GM23248 (cell line): ENCODE data around the gene MXD1. TPM values are rescaled to one million over a fixed set of nuclear protein-coding genes. Genes with fewer than 3 reads are reported as not detected.
"Not testable (repeated sequence)": the region's sequence is repeated elsewhere in the genome, so short reads cannot be mapped to it uniquely, and the experiment has no call there.

Experiments
- DNase-seq: peaks from one replicate; pipeline ENCODE4 v3.0.0-alpha.2; 2015
- H2AFZ ChIP-seq: fragments of 200-600 bp; sonication (generic); 2 replicates; pipeline ENCODE4 v1.6.1; 2016; ENCODE audit warnings: antibody characterized with exemption
- H3F3A ChIP-seq: fragments of 200-600 bp; sonication (generic); 2 replicates; pipeline ENCODE4 v1.6.1; 2016; ENCODE audit warnings: mild to moderate bottlenecking, antibody characterized with exemption, mixed run types; ENCODE audit not compliant: insufficient read depth
- H3K27ac ChIP-seq: fragments of 200-600 bp; sonication (generic); 2 replicates; pipeline ENCODE4 v1.5.1; 2016; ENCODE audit warnings: mild to moderate bottlenecking
- H3K27me3 ChIP-seq: fragments of 200-600 bp; sonication (generic); replicated peaks from 2 replicates; pipeline ENCODE4 v1.6.1; 2016; ENCODE audit warnings: mild to moderate bottlenecking; ENCODE audit not compliant: insufficient read depth
- H3K36me3 ChIP-seq: fragments of 200-600 bp; sonication (generic); 2 replicates; pipeline ENCODE4 v1.6.1; 2016; ENCODE audit warnings: low read depth, mild to moderate bottlenecking
- H3K4me1 ChIP-seq: fragments of 200-600 bp; sonication (generic); 2 replicates; pipeline ENCODE4 v1.6.1; 2016; ENCODE audit warnings: mild to moderate bottlenecking; ENCODE audit not compliant: insufficient read depth
- H3K4me2 ChIP-seq: fragments of 200-600 bp; sonication (generic); one replicate; pipeline ENCODE4 v1.6.1; 2016; ENCODE audit warnings: mild to moderate bottlenecking; ENCODE audit not compliant: unreplicated experiment
- H3K4me3 ChIP-seq: fragments of 200-600 bp; sonication (generic); 2 replicates; pipeline ENCODE4 v1.5.1; 2016; ENCODE audit warnings: mild to moderate bottlenecking
- H3K79me2 ChIP-seq: fragments of 200-600 bp; sonication (generic); 2 replicates; pipeline ENCODE4 v1.6.1; 2016; ENCODE audit warnings: mild to moderate bottlenecking; ENCODE audit not compliant: insufficient read depth
- H3K9ac ChIP-seq: fragments of 200-600 bp; sonication (generic); 2 replicates; pipeline ENCODE4 v1.6.1; 2016; ENCODE audit warnings: mild to moderate bottlenecking
- H3K9me2 ChIP-seq: fragments of 200-600 bp; sonication (generic); 2 replicates; pipeline ENCODE4 v1.6.1; 2016; ENCODE audit warnings: mixed run types, mild to moderate bottlenecking, moderate library complexity; ENCODE audit not compliant: insufficient read depth
- H3K9me3 ChIP-seq: fragments of 200-600 bp; sonication (generic); one replicate; pipeline ENCODE4 v1.6.1; 2017; ENCODE audit warnings: low read depth
- H4K20me1 ChIP-seq: fragments of 200-600 bp; sonication (generic); 2 replicates; pipeline ENCODE4 v1.6.0; 2016; ENCODE audit not compliant: insufficient read depth
- EZH2 ChIP-seq: fragments of 200-600 bp; sonication (generic); IDR thresholded peaks from 2 replicates; pipeline ENCODE4 v1.6.1; 2018; ENCODE audit warnings: antibody characterized with exemption, mild to moderate bottlenecking; ENCODE audit not compliant: insufficient read depth, poor library complexity, severe bottlenecking
- EZH2phosphoT487 ChIP-seq: fragments of 200-600 bp; sonication (generic); IDR thresholded peaks from 2 replicates; pipeline ENCODE4 v1.6.1; 2018; ENCODE audit warnings: antibody characterized with exemption, moderate library complexity, mild to moderate bottlenecking, low read depth; ENCODE audit not compliant: insufficient read depth
- WGBS, 2 experiments: methylation state at CpG; one replicate each; pipeline ENCODE4 v1.1.6; 2015 to 2017; ENCODE audit warnings: low lambda C conversion rate in 2 of 2, low coverage in 1 of 2; ENCODE audit errors: missing lambda C conversion rate in 2 of 2; 5-methylcytosine and 5-hydroxymethylcytosine counted together
- in situ Hi-C: fragments of 300-500 bp; cut with MboI; formaldehyde crosslinking; loops from 2 replicates; pipeline ENCODE4 v1.15.0; 2020
- polyA plus RNA-seq: library from polyadenylated mRNA; unstranded; fragments of >200 nt; fragmentation: Nextera tagmentation; extraction: Ambion mirVana; gene quantifications from 2 replicates; pipeline ENCODE4 v1.2.1, GENCODE V29; 2016
- total RNA-seq: library from RNA; depleted of rRNA; stranded (reverse); fragments of >200 nt; shearing (Covaris generic); gene quantifications from 2 replicates; pipeline ENCODE4 v1.2.3, GENCODE V29; 2014; rRNA removed

MXD1 gene, protein sequence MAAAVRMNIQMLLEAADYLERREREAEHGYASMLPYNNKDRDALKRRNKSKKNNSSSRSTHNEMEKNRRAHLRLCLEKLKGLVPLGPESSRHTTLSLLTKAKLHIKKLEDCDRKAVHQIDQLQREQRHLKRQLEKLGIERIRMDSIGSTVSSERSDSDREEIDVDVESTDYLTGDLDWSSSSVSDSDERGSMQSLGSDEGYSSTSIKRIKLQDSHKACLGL
- total RNA-seq (4.4 and 5.3 TPM in 2 replicates), polyA plus RNA-seq (6.3 and 7.6 TPM in 2 replicates)

GRCh38 chr2:69914950-69915945 is at the start of gene MXD1:
Gene MXD1, plus strand, starts transcription at chr2:69915109. Its CDS starts 222 bp downstream, at chr2:69915331.
- TF ChIP-seq EZH2phosphoT487, result no peak
- no peak for TF ChIP-seq EZH2
- WGBS, 2 experiments, result 0 to 2% methylated on average over 54 to 65 of the region's 81 CpGs
- in situ Hi-C loops, result loop anchor here (5.0 to 25.0 kb wide), 3 partner anchors 152 to 347 kb away; partner anchors contain the start of gene PCYOX1
- no peaks in the 10 kb centered on the region for H3K9me2 ChIP-seq
- peaks cover 28% of the 10 kb centered on the region for H3K4me1 ChIP-seq
- H2AFZ ChIP-seq, result peak within 1 kb of the TSS; percentile 77
- peak within 1 kb of the TSS; percentile 93 for H3K9ac ChIP-seq
- peaks cover 44% of the 10 kb centered on the region for H3F3A ChIP-seq
- H3K79me2 ChIP-seq, result peaks cover 42% of the 10 kb centered on the region
- H4K20me1 ChIP-seq, result no peaks in the 10 kb centered on the region
- peak; percentile 50 for DNase-seq
- peak within 1 kb of the TSS; percentile 95 for H3K27ac ChIP-seq
- H3K36me3 ChIP-seq, result 0 out of 2 replicates have a peak, but pooled peaks cover 4% of the 10 kb centered on the region
- no peaks in the 10 kb centered on the region for H3K27me3 ChIP-seq
- H3K4me2 ChIP-seq, result peak within 1 kb of the TSS; percentile 99
- no peaks in the 10 kb centered on the region for H3K9me3 ChIP-seq
- H3K4me3 ChIP-seq, result peak within 1 kb of the TSS; percentile 85

DNA sequence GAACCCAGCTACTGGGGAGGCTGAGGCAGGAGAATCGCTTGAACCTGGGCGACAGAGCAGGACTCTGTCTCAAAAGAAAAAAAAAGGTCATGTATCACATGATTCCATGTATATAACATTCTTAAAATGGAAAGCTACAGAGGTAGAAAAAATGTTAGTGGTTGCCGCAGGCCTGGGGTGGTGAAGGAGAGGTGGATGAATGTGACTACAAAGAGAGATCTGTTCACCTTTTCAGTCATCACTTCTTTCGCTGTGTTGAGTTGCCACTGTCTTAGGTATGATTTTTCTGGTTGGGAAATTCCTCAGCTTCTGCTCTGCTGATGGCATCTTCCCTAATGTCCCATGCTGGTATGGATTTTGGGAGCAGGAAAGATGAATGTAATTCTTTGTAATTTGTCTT is 26.5 kb upstream of the MXD1 start:
- H3K4me3 ChIP-seq, result no peak overlapping the region
- no peaks in the 10 kb centered on the region for H3K9me3 ChIP-seq
- no peaks in the 10 kb centered on the region for H3K9me2 ChIP-seq
- no peak for TF ChIP-seq EZH2
- no peak for TF ChIP-seq EZH2phosphoT487
- H3K4me2 ChIP-seq, result no peak overlapping the region
- no peaks in the 10 kb centered on the region for H3K27me3 ChIP-seq
- H3K4me1 ChIP-seq, result no peaks in the 10 kb centered on the region
- no peak overlapping the region for H2AFZ ChIP-seq
- no peaks in the 10 kb centered on the region for H3K36me3 ChIP-seq
- no peaks in the 10 kb centered on the region for H3F3A ChIP-seq
- H3K27ac ChIP-seq, result no peak overlapping the region
- H4K20me1 ChIP-seq, result no peaks in the 10 kb centered on the region
- no peak overlapping the region for H3K9ac ChIP-seq
- no peak for DNase-seq
- WGBS, 2 experiments, result 85 to 90% methylated on average over 4 of the region's 4 CpGs
- H3K79me2 ChIP-seq, result no peaks in the 10 kb centered on the region
- in situ Hi-C loops, result no loop called here

- no peaks in the 10 kb centered on the region for H3F3A ChIP-seq
- no peaks in the 10 kb centered on the region for H3K36me3 ChIP-seq
- H3K4me2 ChIP-seq, result no peak overlapping the region
- no peak for TF ChIP-seq EZH2phosphoT487
- TF ChIP-seq EZH2, result no peak
- peaks cover 5% of the 10 kb centered on the region for H3K79me2 ChIP-seq
- H3K9me2 ChIP-seq, result no peaks in the 10 kb centered on the region
- in situ Hi-C loops, result no loop called here
- no peak overlapping the region for H3K27ac ChIP-seq
- H3K9ac ChIP-seq, result no peak overlapping the region
- H2AFZ ChIP-seq, result no peak overlapping the region
- H3K4me3 ChIP-seq, result no peak overlapping the region
- no peaks in the 10 kb centered on the region for H3K27me3 ChIP-seq
- no peaks in the 10 kb centered on the region for H3K9me3 ChIP-seq
- H3K4me1 ChIP-seq, result no peaks in the 10 kb centered on the region
- DNase-seq, result no peak
- no peaks in the 10 kb centered on the region for H4K20me1 ChIP-seq
Observed at GRCh38 chr2:69889302-69889701, 25.6 kb upstream of the MXD1 start.

DNA sequence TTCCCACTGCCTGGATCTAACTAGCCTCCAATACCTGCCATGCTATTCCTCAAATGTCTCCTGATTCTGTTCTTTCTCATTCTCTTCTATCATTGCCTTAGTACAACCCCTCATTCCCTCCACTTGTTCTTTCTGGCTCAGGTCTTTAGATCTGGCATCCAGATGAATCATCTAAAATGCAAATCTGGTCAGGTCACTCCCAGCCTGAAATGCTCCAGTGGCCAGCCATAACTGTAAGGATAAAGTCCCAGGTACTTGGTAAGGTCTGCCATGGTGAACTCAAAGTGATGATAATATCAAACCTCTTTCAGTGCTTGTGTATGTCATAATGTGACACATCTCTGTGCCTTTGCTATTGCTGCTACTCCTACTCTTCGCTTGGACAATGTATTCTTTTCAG is 24.0 kb upstream of the MXD1 start:
- 4 to 14% methylated on average over 1 of the region's 1 CpG for WGBS, 2 experiments
- no peak for DNase-seq
- Histone ChIP-seq H3K36me3 (no peaks in the 10 kb centered on the region), H2AFZ (no peak overlapping the region), H4K20me1 (no peaks in the 10 kb centered on the region), H3K9ac (no peak overlapping the region), H3K79me2 (peaks cover 21% of the 10 kb centered on the region), H3K27me3 (no peaks in the 10 kb centered on the region), H3K9me3 (no peaks in the 10 kb centered on the region), H3K9me2 (no peaks in the 10 kb centered on the region), H3K4me2 (no peak overlapping the region), H3F3A (no peaks in the 10 kb centered on the region), H3K4me3 (no peak overlapping the region), H3K27ac (no peak overlapping the region), H3K4me1 (peaks cover 10% of the 10 kb centered on the region; the same call in 1 of the 2 replicates)
- TF ChIP-seq EZH2phosphoT487 (no peak), EZH2 (no peak)
- in situ Hi-C loops, result no loop called here

DNA sequence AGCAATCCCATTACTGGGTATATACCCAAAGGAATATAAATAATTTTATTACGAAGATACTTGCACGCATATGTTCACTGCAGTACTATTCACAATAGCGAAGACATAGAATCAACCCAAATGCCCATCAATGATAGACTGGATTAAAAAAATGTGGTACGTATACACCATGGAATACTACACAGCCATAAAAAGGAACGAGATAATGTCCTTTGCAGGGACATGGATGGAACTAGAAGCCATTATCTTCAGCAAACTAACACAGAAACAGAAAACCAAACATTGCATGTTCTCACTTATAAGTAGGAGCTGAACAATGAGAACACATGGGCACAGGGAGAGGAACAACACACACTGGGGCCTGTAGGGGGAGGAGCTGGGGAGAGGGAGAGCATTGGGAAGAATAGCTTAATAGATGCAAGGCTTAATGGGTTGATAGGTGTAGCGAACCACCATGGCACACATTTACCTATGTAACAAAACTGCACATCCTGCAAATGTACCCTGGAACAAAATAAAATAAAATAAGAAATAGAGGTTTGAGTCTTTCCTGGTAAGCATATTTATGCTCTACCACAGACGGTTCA is 22.0 kb upstream of the MXD1 start:
- H3K9me2 ChIP-seq, H3K9me3 ChIP-seq, H3K27me3 ChIP-seq, DNase-seq, in situ Hi-C loops, H4K20me1 ChIP-seq, H3K4me2 ChIP-seq, H3F3A ChIP-seq, H3K4me3 ChIP-seq: not testable (repeated sequence)
- H3K4me1 ChIP-seq, result peaks cover 11% of the 10 kb centered on the region; the same call in 1 of the 2 replicates
- H3K9ac ChIP-seq, result peak overlapping the region; percentile 93
- H3K27ac ChIP-seq, result peak overlapping the region; percentile 78
- peaks cover 16% of the 10 kb centered on the region for H3K36me3 ChIP-seq
- H3K79me2 ChIP-seq, result peaks cover 41% of the 10 kb centered on the region
- peak overlapping the region; percentile 100 for H2AFZ ChIP-seq
- WGBS, 2 experiments, result 96 to 97% methylated on average over 7 of the region's 7 CpGs
